Lung (tissue), 12 donors: ENCODE measurements around the gene MSH3. TPM values are rescaled to one million over a fixed set of nuclear protein-coding genes. Genes with fewer than 3 reads are reported as not detected.

Experiments
- ATAC-seq: fragments of 200-7000 bp; cut with Tn5 transposase; one replicate; pipeline ENCODE4 v1.9.1; 2020; ENCODE audit warnings: moderate number of reproducible peaks; ENCODE audit not compliant: insufficient read depth, low FRiP score
- DNase-seq, 3 donors: peaks; one replicate each; pipeline ENCODE4 v3.0.0-alpha.2; 2013 to 2017
- H3K27ac ChIP-seq, 2 donors: one replicate each; pipeline ENCODE4 v1.5.1; 2013; ENCODE audit warnings: mild to moderate bottlenecking in 2 of 2, moderate library complexity in 2 of 2, control low read depth in 1 of 2, inconsistent platforms in 1 of 2, low read depth in 1 of 2, low read length in 1 of 2
- H3K27me3 ChIP-seq, 3 donors: one replicate each; pipeline ENCODE4 v1.5.1; 2013; ENCODE audit warnings: low read length in 2 of 3; ENCODE audit not compliant: control insufficient read depth in 3 of 3, insufficient read depth in 3 of 3
- H3K36me3 ChIP-seq, 4 donors: one replicate each; pipeline ENCODE4 v1.5.1; 2013; ENCODE audit warnings: low read length in 4 of 4, mild to moderate bottlenecking in 1 of 4, moderate library complexity in 1 of 4; ENCODE audit not compliant: control insufficient read depth in 4 of 4, insufficient read depth in 4 of 4
- H3K4me1 ChIP-seq, 5 donors: one replicate each; pipeline ENCODE4 v1.5.1; 2013; ENCODE audit warnings: low read length in 5 of 5, mild to moderate bottlenecking in 2 of 5, moderate library complexity in 1 of 5; ENCODE audit not compliant: control insufficient read depth in 5 of 5, insufficient read depth in 5 of 5
- H3K4me3 ChIP-seq: one replicate; pipeline ENCODE4 v1.5.1; 2013; ENCODE audit warnings: mild to moderate bottlenecking, control low read depth, moderate library complexity
- H3K9ac ChIP-seq, 2 donors: one replicate each; pipeline ENCODE4 v1.5.1; 2013; ENCODE audit warnings: low read length in 2 of 2, control low read depth in 1 of 2; ENCODE audit not compliant: insufficient read depth in 1 of 2
- H3K9me3 ChIP-seq, 4 donors: one replicate each; pipeline ENCODE4 v1.5.1; 2013; ENCODE audit warnings: low read length in 3 of 4, mild to moderate bottlenecking in 1 of 4, moderate library complexity in 1 of 4; ENCODE audit not compliant: control insufficient read depth in 4 of 4, insufficient read depth in 3 of 4
- WGBS, 2 donors: extraction: QIAGEN DNeasy Blood & Tissue Kit; methylation state at CpG; one replicate each; pipeline ENCODE4 v1.1.7; 2013; 5-methylcytosine and 5-hydroxymethylcytosine counted together
- polyA plus RNA-seq, 2 donors: library from polyadenylated mRNA; stranded (reverse); fragments of 200-250 nt; gene quantifications; one replicate each; pipeline ENCODE4 v1.2.1, GENCODE V29; 2013
- total RNA-seq, 2 donors: library from RNA; depleted of rRNA in 1 of 2; stranded (reverse); fragments of >200 nt in 1 of 2; gene quantifications; one replicate each; pipeline ENCODE4 v1.2.1, GENCODE V29; 2014 to 2021
- TF ChIP-seq, protein P1 (sequence below): IDR thresholded peaks from 2 replicates; pipeline ENCODE4 v1.5.1; 2012; ENCODE audit warnings: mild to moderate bottlenecking; ENCODE audit errors: control extremely low read depth, extremely low read depth
- donor health status: control.
- donor health status: control.
- donor health status: Bipolar disorder and iron deficiency.
- donor health status: healthy.
- donor health status: DM: yes; HTN: yes; CAD: no.

The MSH3 gene
- total and polyA plus RNA-seq, 4 donors: 2.8 to 29.0 (median 9.6) TPM

- TF ChIP-seq, protein P1, sequence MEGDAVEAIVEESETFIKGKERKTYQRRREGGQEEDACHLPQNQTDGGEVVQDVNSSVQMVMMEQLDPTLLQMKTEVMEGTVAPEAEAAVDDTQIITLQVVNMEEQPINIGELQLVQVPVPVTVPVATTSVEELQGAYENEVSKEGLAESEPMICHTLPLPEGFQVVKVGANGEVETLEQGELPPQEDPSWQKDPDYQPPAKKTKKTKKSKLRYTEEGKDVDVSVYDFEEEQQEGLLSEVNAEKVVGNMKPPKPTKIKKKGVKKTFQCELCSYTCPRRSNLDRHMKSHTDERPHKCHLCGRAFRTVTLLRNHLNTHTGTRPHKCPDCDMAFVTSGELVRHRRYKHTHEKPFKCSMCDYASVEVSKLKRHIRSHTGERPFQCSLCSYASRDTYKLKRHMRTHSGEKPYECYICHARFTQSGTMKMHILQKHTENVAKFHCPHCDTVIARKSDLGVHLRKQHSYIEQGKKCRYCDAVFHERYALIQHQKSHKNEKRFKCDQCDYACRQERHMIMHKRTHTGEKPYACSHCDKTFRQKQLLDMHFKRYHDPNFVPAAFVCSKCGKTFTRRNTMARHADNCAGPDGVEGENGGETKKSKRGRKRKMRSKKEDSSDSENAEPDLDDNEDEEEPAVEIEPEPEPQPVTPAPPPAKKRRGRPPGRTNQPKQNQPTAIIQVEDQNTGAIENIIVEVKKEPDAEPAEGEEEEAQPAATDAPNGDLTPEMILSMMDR: no peak
- H3K27me3 ChIP-seq: no peaks in the 10 kb centered on the region
- peaks cover 3 to 14% (median 7%) of the 10 kb centered on the region in 4 donors for H3K36me3 ChIP-seq
- H3K4me1 ChIP-seq: no peaks in the 10 kb centered on the region
- no peak overlapping the region for H3K27ac ChIP-seq
- H3K9me3 ChIP-seq: peaks cover 0 to 2% (median 0%) of the 10 kb centered on the region in 4 donors
- no peak overlapping the region for H3K4me3 ChIP-seq
- DNase-seq: no peak
- 47 to 59% methylated on average over 1 of the region's 1 CpG for WGBS, 2 donors
- H3K9ac ChIP-seq: no peak overlapping the region
- no peak for ATAC-seq
Observed at GRCh38 chr5:80740999-80741398, 86.5 kb downstream of the MSH3 start.

GRCh38 chr5:80744149-80744548 is 89.7 kb downstream of the MSH3 start:
- 93 to 95% methylated on average over 2 of the region's 2 CpGs for WGBS, 2 donors

GRCh38 chr5:80745490-80745889 is 91.0 kb downstream of the MSH3 start:
- DNase-seq (no peak), ATAC-seq (no peak)
- H3K27me3 ChIP-seq: no peaks in the 10 kb centered on the region
- peaks cover 0 to 2% (median 0%) of the 10 kb centered on the region in 4 donors for H3K9me3 ChIP-seq
- no peak overlapping the region for H3K9ac ChIP-seq
- H3K36me3 ChIP-seq: peaks cover 8 to 23% (median 12%) of the 10 kb centered on the region in 4 donors
- H3K27ac ChIP-seq: no peak overlapping the region
- TF ChIP-seq, protein P1: no peak
- 96 to 97% methylated on average over 1 of the region's 1 CpG for WGBS, 2 donors
- H3K4me3 ChIP-seq: no peak overlapping the region
- no peaks in the 10 kb centered on the region for H3K4me1 ChIP-seq

More at GRCh38 chr5:80744149-80744548, 89.7 kb downstream of the MSH3 start:
- Histone ChIP-seq H3K9ac (no peak overlapping the region), H3K9me3 (peaks cover 0 to 2% (median 0%) of the 10 kb centered on the region in 4 donors), H3K4me3 (no peak overlapping the region), H3K4me1 (no peaks in the 10 kb centered on the region), H3K27me3 (no peaks in the 10 kb centered on the region), H3K27ac (no peak overlapping the region), H3K36me3 (peaks cover 8 to 23% (median 11%) of the 10 kb centered on the region in 4 donors)
- no peak for ATAC-seq
- TF ChIP-seq, protein P1: no peak
- no peak for DNase-seq

GRCh38 chr5:80747922-80748321 is 93.5 kb downstream of the MSH3 start:
- TF ChIP-seq, protein P1: no peak
- H3K9me3 ChIP-seq: peaks cover 0 to 3% (median under 1%) of the 10 kb centered on the region in 4 donors
- H3K27ac ChIP-seq: no peak overlapping the region
- H3K27me3 ChIP-seq: no peaks in the 10 kb centered on the region
- ATAC-seq (no peak), DNase-seq (no peak)
- H3K4me1 ChIP-seq: no peaks in the 10 kb centered on the region
- no peak overlapping the region for H3K4me3 ChIP-seq
- 96% methylated on average over 3 of the region's 3 CpGs for WGBS, 2 donors
- no peak overlapping the region for H3K9ac ChIP-seq
- H3K36me3 ChIP-seq: peaks cover 8 to 23% (median 10%) of the 10 kb centered on the region in 4 donors
